ENCODE results near the gene WWOX.

GRCh38 chr16:78591682-78592103 lies 492.2 kb downstream of the WWOX start:
- TF ChIP-seq CTCF (optimal IDR thresholded peaks at IDR 0.05 in 1 of 3, IDR thresholded peaks at IDR 0.05 in 1 of 3, conservative IDR thresholded peaks at IDR 0.05 in 1 of 3; ENCODE audit: extremely low read depth in 1 of 3, insufficient read depth in 2 of 3, low read length in 3 of 3) = no peak
- TF ChIP-seq EZH2 (IDR thresholded peaks at IDR 0.05; ENCODE audit: low read length) = no peak

All from keratinocyte (primary cell).